Gastroesophageal sphincter (tissue), 4 donors: Measurements from ENCODE around the gene SLC38A9. TPM values are rescaled to one million over a fixed set of nuclear protein-coding genes. Genes with fewer than 3 reads are reported as not detected.

Experiments
- ATAC-seq: fragments of 150-250 bp; one replicate; pipeline ENCODE4 v1.9.1; 2016; ENCODE audit warnings: mild to moderate bottlenecking, moderate library complexity
- H3K27ac ChIP-seq, 4 donors: fragments of 200-600 bp; sonication (generic) in 3 of 4; 1 replicate in 3 of 4; 2 replicates in 1 of 4; pipeline ENCODE4 v1.5.1; 2016 to 2019
- H3K27me3 ChIP-seq: fragments of 200-600 bp; sonication (generic); one replicate; pipeline ENCODE4 v1.5.1; 2019
- H3K36me3 ChIP-seq, 2 donors: fragments of 200-600 bp; sonication (generic); one replicate each; pipeline ENCODE4 v1.5.1; 2019; ENCODE audit warnings: control low read depth in 1 of 2
- H3K4me1 ChIP-seq, 3 donors: fragments of 200-600 bp; sonication (generic); 1 replicate in 2 of 3; 2 replicates in 1 of 3; pipeline ENCODE4 v1.5.1; 2016 to 2019; ENCODE audit warnings: control low read depth in 2 of 3
- H3K4me3 ChIP-seq, 2 donors: fragments of 200-600 bp; sonication (generic); one replicate each; pipeline ENCODE4 v1.5.1; 2019; ENCODE audit warnings: mild to moderate bottlenecking in 1 of 2, moderate library complexity in 1 of 2
- H3K9me3 ChIP-seq, 3 donors: fragments of 200-600 bp; sonication (generic); one replicate each; pipeline ENCODE4 v1.5.1; 2017 to 2019; ENCODE audit warnings: control low read depth in 2 of 3
- CTCF ChIP-seq, 4 experiments: fragments of 200-600 bp in 2 of 4; fragments of 450-650 bp in 2 of 4; sonication (generic) in 1 of 4; IDR thresholded peaks; one replicate each; pipeline ENCODE4 v1.5.1; 2017 to 2019; ENCODE audit warnings: antibody characterized with exemption in 4 of 4, mild to moderate bottlenecking in 2 of 4, moderate library complexity in 2 of 4
- EP300 ChIP-seq: sonication (generic); formaldehyde crosslinking; IDR thresholded peaks from one replicate; pipeline ENCODE4 v1.6.1; 2017; ENCODE audit warnings: antibody characterized with exemption, mild to moderate bottlenecking
- POLR2A ChIP-seq, 2 donors: fragments of 450-650 bp; IDR thresholded peaks; one replicate each; pipeline ENCODE4 v1.6.1; 2017; ENCODE audit warnings: antibody characterized with exemption in 2 of 2, mild to moderate bottlenecking in 2 of 2, moderate library complexity in 1 of 2
- POLR2AphosphoS5 ChIP-seq: sonication (generic); formaldehyde crosslinking; IDR thresholded peaks from one replicate; pipeline ENCODE4 v1.6.1; 2017; ENCODE audit warnings: antibody characterized with exemption
- WGBS, 2 donors: methylation state at CpG; one replicate each; pipeline ENCODE4 v1.1.5; 2018; ENCODE audit warnings: low coverage in 1 of 2; 5-methylcytosine and 5-hydroxymethylcytosine counted together
- total RNA-seq, 4 donors: library from RNA; depleted of rRNA; stranded (reverse); fragments of >200 nt; gene quantifications; one replicate each; pipeline ENCODE4 v1.1.0, GENCODE V29; 2016

Gene SLC38A9
- total RNA-seq, 4 donors from 2014 or later: 10.1 to 13.2 (median 11.4) TPM

DNA sequence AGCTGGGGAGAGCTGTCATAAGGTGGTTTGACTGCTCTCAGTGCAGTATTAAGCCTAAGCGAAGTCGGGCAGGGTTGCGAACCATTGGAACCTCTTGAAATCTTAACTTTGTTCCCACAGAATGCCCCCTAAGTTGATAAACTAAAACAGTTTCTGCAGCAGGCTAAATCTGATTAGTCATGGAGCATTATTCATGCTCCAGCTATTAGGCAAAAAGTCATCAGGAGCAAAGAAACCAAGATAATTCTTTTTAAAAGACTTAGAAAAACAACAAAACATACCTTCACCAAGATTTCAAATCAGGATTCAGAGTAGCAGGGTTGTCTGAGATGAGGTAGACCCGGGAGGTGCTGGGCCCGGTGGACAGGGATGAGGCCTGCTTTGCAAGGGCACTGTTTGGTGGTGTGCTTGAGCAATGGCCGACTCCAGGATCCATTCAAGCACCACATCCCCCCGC lies 107.5 kb downstream of the SLC38A9 start:
- H3K27me3 ChIP-seq: no peaks in the 10 kb centered on the region
- TF ChIP-seq EP300: no peak
- peak; percentile 17 for TF ChIP-seq POLR2AphosphoS5
- no peaks in the 10 kb centered on the region for H3K9me3 ChIP-seq
- WGBS, 2 donors: 91 to 97% methylated on average over 4 to 6 of the region's 7 CpGs
- ATAC-seq: no peak
- peaks cover 24 to 54% (median 26%) of the 10 kb centered on the region in 3 donors for H3K4me1 ChIP-seq
- peak overlapping the region in 3 of 4 donors; percentile 50 to 91 (median 88) for H3K27ac ChIP-seq
- no peaks in the 10 kb centered on the region for H3K36me3 ChIP-seq
- H3K4me3 ChIP-seq: no peak overlapping the region

GRCh38 chr5:55603922-55604321 lies 108.2 kb downstream of the SLC38A9 start:
- H3K36me3 ChIP-seq: no peaks in the 10 kb centered on the region
- H3K9me3 ChIP-seq: no peaks in the 10 kb centered on the region
- peaks cover 24 to 61% (median 26%) of the 10 kb centered on the region in 3 donors for H3K4me1 ChIP-seq
- H3K27ac ChIP-seq: peak overlapping the region; percentile 50 to 100 (median 90)
- WGBS, 2 donors: 44 to 48% methylated on average over 5 of the region's 5 CpGs
- no peak for ATAC-seq
- H3K4me3 ChIP-seq: no peak overlapping the region
- TF ChIP-seq POLR2AphosphoS5: no peak
- peak in 1 of 4 experiments; percentile 18 for TF ChIP-seq CTCF (IDR thresholded peaks at IDR 0.05)
- no peaks in the 10 kb centered on the region for H3K27me3 ChIP-seq

DNA sequence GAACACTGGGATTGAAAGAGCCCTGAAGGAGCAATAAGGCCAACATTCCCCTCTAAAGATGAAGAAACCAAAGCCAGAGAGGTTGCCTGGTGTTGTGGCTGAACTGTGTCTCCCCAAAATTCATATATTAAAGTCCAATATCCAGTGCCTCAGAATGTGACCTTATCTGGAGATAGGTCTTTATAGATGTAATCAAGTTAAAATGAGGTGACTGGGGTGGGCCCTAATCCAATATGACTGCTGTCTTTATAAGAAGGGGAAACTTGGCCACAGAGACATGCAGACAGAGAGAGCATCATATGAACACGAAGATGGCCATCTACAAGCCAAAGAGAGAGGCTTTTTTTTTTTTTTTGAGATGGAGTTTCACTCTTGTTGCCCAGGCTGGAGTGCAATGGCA lies 110.5 kb downstream of the SLC38A9 start:
- WGBS, 2 donors: 8 to 20% methylated on average over 1 of the region's 1 CpG
- no peak for ATAC-seq
- no peak for TF ChIP-seq EP300
- Histone ChIP-seq H3K4me1 (peaks cover 34 to 84% (median 35%) of the 10 kb centered on the region in 3 donors), H3K27ac (peak overlapping the region; percentile 88 to 100 (median 92)), H3K27me3 (no peaks in the 10 kb centered on the region), H3K36me3 (no peaks in the 10 kb centered on the region), H3K9me3 (no peaks in the 10 kb centered on the region), H3K4me3 (no peak overlapping the region)

- H3K4me1 ChIP-seq: peaks cover 34 to 86% (median 35%) of the 10 kb centered on the region in 3 donors
- peak overlapping the region in 1 of 2 donors; percentile 22 for H3K4me3 ChIP-seq
- WGBS, 2 donors: 0% methylated on average over 4 of the region's 8 CpGs
- no peaks in the 10 kb centered on the region for H3K27me3 ChIP-seq
- H3K36me3 ChIP-seq: no peaks in the 10 kb centered on the region
- ATAC-seq: peak; percentile 86
- TF ChIP-seq EP300 (peak; percentile 55), POLR2AphosphoS5 (peak; percentile 98), POLR2A (IDR thresholded peaks at IDR 0.05) (no peak), CTCF (IDR thresholded peaks at IDR 0.05) (no peak)
- H3K9me3 ChIP-seq: no peaks in the 10 kb centered on the region
- H3K27ac ChIP-seq: peak overlapping the region; percentile 88 to 100 (median 92)
Observed at GRCh38 chr5:55601204-55601618, 110.9 kb downstream of the SLC38A9 start.

DNA sequence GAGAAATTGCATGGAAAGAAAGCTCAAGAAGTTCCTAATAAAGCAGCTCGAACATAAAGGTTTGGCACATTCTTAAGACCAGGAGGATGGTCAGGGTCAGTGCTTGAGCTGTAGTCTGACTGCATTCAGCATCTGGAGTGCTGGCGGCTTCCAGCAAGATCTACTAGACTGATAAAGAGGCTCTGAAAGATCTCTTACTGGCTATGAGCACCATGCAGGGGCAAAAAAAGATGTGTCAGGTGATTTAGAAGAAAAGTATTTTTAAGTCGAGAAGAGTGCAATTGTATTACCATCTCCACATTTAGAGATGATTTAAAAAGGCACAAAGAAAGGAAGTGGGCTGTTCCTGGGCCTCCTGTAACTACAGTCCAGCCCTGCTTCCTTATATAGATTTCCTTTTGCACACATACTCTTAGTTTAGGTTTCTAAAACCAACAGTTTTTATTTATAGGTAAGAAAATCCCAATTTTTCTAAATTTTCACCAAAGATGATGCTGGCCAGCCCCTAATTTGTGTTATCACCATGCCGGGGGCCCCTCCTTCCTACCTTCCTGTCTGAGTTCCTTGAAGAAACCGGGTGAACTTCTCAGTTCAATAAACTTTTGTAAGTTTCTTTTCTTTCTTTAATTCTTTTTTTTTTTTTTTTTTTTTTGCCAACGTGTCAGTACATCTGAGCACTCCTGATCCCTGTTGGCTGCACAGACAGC lies 111.5 kb downstream of the SLC38A9 start:
- no peak for ATAC-seq
- peaks cover 34 to 86% (median 35%) of the 10 kb centered on the region in 3 donors for H3K4me1 ChIP-seq
- H3K4me3 ChIP-seq: peak overlapping the region; percentile 22 to 24
- H3K27ac ChIP-seq: peak overlapping the region; percentile 88 to 100 (median 92)
- no peaks in the 10 kb centered on the region for H3K36me3 ChIP-seq
- WGBS, 2 donors: 6 to 12% methylated on average over 5 to 6 of the region's 6 CpGs
- no peaks in the 10 kb centered on the region for H3K9me3 ChIP-seq
- no peaks in the 10 kb centered on the region for H3K27me3 ChIP-seq
- TF ChIP-seq EP300 (no peak), POLR2A (IDR thresholded peaks at IDR 0.05) (no peak), POLR2AphosphoS5 (peak; percentile 51), CTCF (IDR thresholded peaks at IDR 0.05) (no peak)

- Histone ChIP-seq H3K4me1 (peaks cover 34 to 86% (median 35%) of the 10 kb centered on the region in 3 donors), H3K36me3 (no peaks in the 10 kb centered on the region), H3K9me3 (no peaks in the 10 kb centered on the region), H3K4me3 (no peak overlapping the region), H3K27me3 (no peaks in the 10 kb centered on the region), H3K27ac (peak overlapping the region; percentile 88 to 100 (median 92))
- TF ChIP-seq POLR2A (IDR thresholded peaks at IDR 0.05) (no peak), CTCF (IDR thresholded peaks at IDR 0.05) (no peak), POLR2AphosphoS5 (peak; percentile 4)
- ATAC-seq: no peak
- WGBS, 2 donors: 33% methylated on average over 3 of the region's 3 CpGs; no CpG with 5 or more reads in 1 of the 2 donors
Observed at GRCh38 chr5:55600086-55600485, 112.0 kb downstream of the SLC38A9 start.
